Endothelial cell of umbilical vein (primary cell): ENCODE results near the gene VSIG4. TPM values are rescaled to one million over a fixed set of nuclear protein-coding genes. Genes with fewer than 3 reads are reported as not detected.

ENCODE experiments used
- BruUV-seq: library from RNA; stranded (reverse); fragments of 400-500 nt; replicated peaks from 2 replicates; lab custom pipeline; 2021; lab: Mats Ljungman, UMichigan
- CTCF ChIA-PET: fragments of 300-600, 350-600 bp; sonication (Branson Sonifier 250); formaldehyde crosslinking; loops from one replicate; lab custom pipeline; 2021; ENCODE audit warnings: antibody characterized with exemption, inconsistent platforms; lab: Charles Lee
- POLR2A ChIA-PET: fragments of 300-600, 350-600 bp; sonication (Branson Sonifier 250); formaldehyde crosslinking; loops from one replicate; lab custom pipeline; 2021; ENCODE audit warnings: antibody characterized with exemption, inconsistent platforms; lab: Charles Lee
- DNase-seq: peaks from one replicate; pipeline ENCODE4 v3.0.0-alpha.2; 2011; ENCODE audit warnings: low read depth, low spot score
- FAIRE-seq: peaks from 2 replicates; lab custom pipeline; 2011; peaks lifted over from hg19 to GRCh38; lab: Jason Lieb, UNC
- H2AFZ ChIP-seq: 2 replicates; pipeline ENCODE4 v1.6.0; 2012; ENCODE audit warnings: low read depth, low read length, control low read depth, inconsistent platforms
- H3K27ac ChIP-seq: 2 replicates; pipeline ENCODE4 v1.5.1; 2011; ENCODE audit warnings: low read depth, mild to moderate bottlenecking, control low read depth, low read length, moderate library complexity; ENCODE audit not compliant: insufficient read depth
- H3K27me3 ChIP-seq, 2 experiments: 2 replicates each; pipeline versions ENCODE4 v1.6.0 to v1.6.1; 2011; ENCODE audit warnings: low read length in 2 of 2, mixed read lengths in 1 of 2; ENCODE audit not compliant: control insufficient read depth in 2 of 2, insufficient read depth in 2 of 2
- H3K36me3 ChIP-seq, 2 experiments: 2 replicates in 1 of 2; 3 replicates in 1 of 2; pipeline ENCODE4 v1.5.1; 2011; ENCODE audit warnings: low read length in 2 of 2, mild to moderate bottlenecking in 1 of 2, moderate library complexity in 1 of 2; ENCODE audit not compliant: control insufficient read depth in 2 of 2, insufficient read depth in 2 of 2; ENCODE audit errors: extremely low read depth in 1 of 2
- H3K4me1 ChIP-seq: 3 replicates; pipeline ENCODE4 v1.5.1; 2011; ENCODE audit warnings: mild to moderate bottlenecking, low read length; ENCODE audit not compliant: control insufficient read depth, insufficient read depth; ENCODE audit errors: extremely low read depth
- H3K4me2 ChIP-seq: 2 replicates; pipeline ENCODE4 v1.6.1; 2011; ENCODE audit warnings: low read length, control low read depth, mixed read lengths; ENCODE audit not compliant: insufficient read depth
- H3K4me3 ChIP-seq, 3 experiments: fragments of 200-600 bp in 1 of 3; sonication (generic), shearing (Covaris generic) in 1 of 3; replicated peaks in 1 of 3; 2 replicates each; pipeline ENCODE4 v1.5.1; 2011 to 2016; ENCODE audit warnings: control low read depth in 3 of 3, low read length in 3 of 3, mild to moderate bottlenecking in 2 of 3, inconsistent platforms in 1 of 3, low read depth in 1 of 3, moderate library complexity in 1 of 3; ENCODE audit not compliant: insufficient read depth in 1 of 3
- H3K79me2 ChIP-seq: 2 replicates; pipeline ENCODE4 v1.6.0; 2012; ENCODE audit warnings: low read length, inconsistent platforms; ENCODE audit not compliant: control insufficient read depth, insufficient read depth
- H3K9ac ChIP-seq: replicated peaks from 2 replicates; pipeline ENCODE3; 2011; ENCODE audit warnings: low read length, control low read depth; ENCODE audit not compliant: insufficient read depth; ENCODE audit errors: extremely low read depth
- H3K9me1 ChIP-seq: replicated peaks from 3 replicates; pipeline ENCODE4 v1.6.0; 2011; ENCODE audit warnings: mild to moderate bottlenecking, low read length; ENCODE audit not compliant: control insufficient read depth, insufficient read depth; ENCODE audit errors: extremely low read depth
- H3K9me3 ChIP-seq: replicated peaks from 2 replicates; pipeline ENCODE4 v1.5.1; 2012; ENCODE audit warnings: low read length, inconsistent platforms; ENCODE audit not compliant: control insufficient read depth, insufficient read depth
- H4K20me1 ChIP-seq: replicated peaks from 2 replicates; pipeline ENCODE3; 2011; ENCODE audit warnings: mild to moderate bottlenecking, low read length; ENCODE audit not compliant: control insufficient read depth, insufficient read depth; ENCODE audit errors: extremely low read depth
- EZH2 ChIP-seq: IDR thresholded peaks from 2 replicates; pipeline ENCODE4 v1.6.1; 2012; ENCODE audit warnings: borderline replicate concordance, low read depth, mild to moderate bottlenecking, moderate library complexity, low read length, inconsistent platforms; ENCODE audit not compliant: severe bottlenecking
- FOS ChIP-seq: IDR thresholded peaks from 2 replicates; pipeline ENCODE4 v1.6.1; 2011; ENCODE audit warnings: mild to moderate bottlenecking, low read length, moderate library complexity, borderline replicate concordance; ENCODE audit not compliant: insufficient read depth
- GATA2 ChIP-seq: IDR thresholded peaks from 2 replicates; pipeline ENCODE4 v1.7.0; 2011; ENCODE audit warnings: low read depth, mild to moderate bottlenecking, moderate library complexity, mixed read lengths, low read length; ENCODE audit not compliant: insufficient read length, insufficient read depth
- JUN ChIP-seq: IDR thresholded peaks from 2 replicates; pipeline ENCODE4 v1.6.1; 2011; ENCODE audit warnings: borderline replicate concordance, low read depth; ENCODE audit not compliant: insufficient read length, insufficient read depth
- MYC ChIP-seq: IDR thresholded peaks from one replicate; pipeline ENCODE4 v1.6.1; 2011; ENCODE audit warnings: mild to moderate bottlenecking, low read depth, low read length
- POLR2A ChIP-seq: IDR thresholded peaks from 2 replicates; pipeline ENCODE4 v1.6.1; 2012; ENCODE audit warnings: low read depth, mild to moderate bottlenecking, control low read depth, low read length
- POLR2AphosphoS5 ChIP-seq: IDR thresholded peaks from 2 replicates; pipeline ENCODE4 v1.6.1; 2012; ENCODE audit warnings: low read depth, mild to moderate bottlenecking, control low read depth, low read length, moderate library complexity; ENCODE audit not compliant: insufficient read depth
- dilution Hi-C: fragments of 300-500 bp; cut with MboI; formaldehyde crosslinking; loops from one replicate; pipeline ENCODE4 v1.15.0; 2019; ENCODE audit warnings: low sequenced_read_pairs; ENCODE audit not compliant: extremely low pct_ligation_motif_present
- intact Hi-C: fragments of 100-400 bp; cut with micrococcal nuclease; formaldehyde crosslinking; loops from one replicate; pipeline ENCODE4 v1.10.0; 2022
- polyA plus RNA-seq, 4 experiments: library from polyadenylated mRNA; depleted of rRNA in 3 of 4; stranded (reverse) in 3 of 4; unstranded in 1 of 4; fragments of >200 nt; gene quantifications; 2 replicates each; pipeline versions ENCODE4 v1.2.1 to v1.2.3, GENCODE V29; 2011 to 2012; ENCODE audit warnings: missing spikeins in 1 of 4
- total RNA-seq: library from RNA; stranded (reverse); gene quantifications from 2 replicates; pipeline ENCODE4 v1.2.3, GENCODE V29; 2021
- TF ChIP-seq, protein P1 (sequence below): IDR thresholded peaks from 2 replicates; pipeline ENCODE4 v1.6.1; 2011; ENCODE audit not compliant: insufficient read depth, insufficient read length
- TF ChIP-seq, protein P2 (sequence below), 2 donors: IDR thresholded peaks; 1 replicate in 1 of 2; 2 replicates in 1 of 2; pipeline ENCODE4 v1.5.1; 2011; ENCODE audit warnings: low read length in 2 of 2, mild to moderate bottlenecking in 2 of 2, moderate library complexity in 2 of 2, control low read depth in 1 of 2, inconsistent platforms in 1 of 2, low read depth in 1 of 2; ENCODE audit not compliant: insufficient read depth in 1 of 2; ENCODE audit errors: extremely low read depth in 1 of 2

Gene VSIG4
- total and polyA plus RNA-seq, 2 donors (not counting 3 experiments of a cell fraction or from before 2014, with no cell fraction given), result not detected

DNA sequence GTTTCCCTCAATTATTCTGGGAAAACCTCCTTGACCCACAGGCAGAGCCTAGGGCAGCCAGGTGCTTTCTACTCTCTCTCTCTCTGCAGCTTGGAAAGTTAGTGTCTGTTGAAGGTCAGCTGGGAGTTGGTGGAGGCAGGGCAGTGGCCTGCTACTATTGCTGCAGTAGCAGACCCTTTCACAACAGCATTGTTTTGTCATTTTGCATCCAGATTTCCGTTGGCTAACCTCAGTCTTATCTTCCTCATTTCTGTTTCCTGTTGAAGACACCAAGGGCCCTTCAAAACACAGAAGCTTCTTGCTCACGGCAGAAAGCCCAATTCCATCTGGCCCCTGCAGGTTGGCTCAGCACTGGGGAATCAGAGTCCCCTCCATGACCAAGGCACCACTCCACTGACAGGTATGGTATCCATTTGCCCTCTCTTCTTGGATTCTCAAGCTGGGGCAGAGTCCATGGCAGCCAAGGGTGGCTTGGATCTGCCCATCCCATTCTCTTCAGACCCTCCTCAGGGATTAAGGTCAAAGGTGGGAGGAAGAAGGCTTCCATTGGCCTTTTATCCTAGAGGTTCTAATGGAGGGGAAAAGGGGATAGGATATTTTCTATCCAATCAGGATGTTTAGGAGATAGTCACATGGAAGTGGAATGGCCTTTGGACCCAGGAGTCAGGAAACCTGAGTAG, 24.6 kb downstream of the VSIG4 start:
- H2AFZ ChIP-seq, result no peak overlapping the region
- no peaks in the 10 kb centered on the region for H3K9me3 ChIP-seq
- H3K4me3 ChIP-seq, result no peak overlapping the region
- POLR2A ChIA-PET, result no interaction called here
- no peaks in the 10 kb centered on the region for H4K20me1 ChIP-seq
- H3K4me2 ChIP-seq, result no peak overlapping the region
- no peak for TF ChIP-seq MYC
- no peak for TF ChIP-seq JUN
- TF ChIP-seq, protein P1, sequence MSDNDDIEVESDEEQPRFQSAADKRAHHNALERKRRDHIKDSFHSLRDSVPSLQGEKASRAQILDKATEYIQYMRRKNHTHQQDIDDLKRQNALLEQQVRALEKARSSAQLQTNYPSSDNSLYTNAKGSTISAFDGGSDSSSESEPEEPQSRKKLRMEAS, result no peak
- TF ChIP-seq, protein P2, sequence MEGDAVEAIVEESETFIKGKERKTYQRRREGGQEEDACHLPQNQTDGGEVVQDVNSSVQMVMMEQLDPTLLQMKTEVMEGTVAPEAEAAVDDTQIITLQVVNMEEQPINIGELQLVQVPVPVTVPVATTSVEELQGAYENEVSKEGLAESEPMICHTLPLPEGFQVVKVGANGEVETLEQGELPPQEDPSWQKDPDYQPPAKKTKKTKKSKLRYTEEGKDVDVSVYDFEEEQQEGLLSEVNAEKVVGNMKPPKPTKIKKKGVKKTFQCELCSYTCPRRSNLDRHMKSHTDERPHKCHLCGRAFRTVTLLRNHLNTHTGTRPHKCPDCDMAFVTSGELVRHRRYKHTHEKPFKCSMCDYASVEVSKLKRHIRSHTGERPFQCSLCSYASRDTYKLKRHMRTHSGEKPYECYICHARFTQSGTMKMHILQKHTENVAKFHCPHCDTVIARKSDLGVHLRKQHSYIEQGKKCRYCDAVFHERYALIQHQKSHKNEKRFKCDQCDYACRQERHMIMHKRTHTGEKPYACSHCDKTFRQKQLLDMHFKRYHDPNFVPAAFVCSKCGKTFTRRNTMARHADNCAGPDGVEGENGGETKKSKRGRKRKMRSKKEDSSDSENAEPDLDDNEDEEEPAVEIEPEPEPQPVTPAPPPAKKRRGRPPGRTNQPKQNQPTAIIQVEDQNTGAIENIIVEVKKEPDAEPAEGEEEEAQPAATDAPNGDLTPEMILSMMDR (IDR thresholded peaks at IDR 0.05; ENCODE audit: extremely low read depth in 1 of 2, insufficient read depth in 1 of 2, low read depth in 1 of 2, low read length in 2 of 2), result no peak
- TF ChIP-seq GATA2, result no peak
- TF ChIP-seq FOS, result no peak
- no peak for TF ChIP-seq EZH2
- no peak for TF ChIP-seq POLR2A
- no peak for TF ChIP-seq POLR2AphosphoS5
- BruUV-seq, result no TSS peak
- no peak for FAIRE-seq
- H3K27ac ChIP-seq, result no peak overlapping the region
- H3K27me3 ChIP-seq, result no peaks in the 10 kb centered on the region
- H3K79me2 ChIP-seq, result no peaks in the 10 kb centered on the region
- H3K9ac ChIP-seq, result no peak overlapping the region
- intact Hi-C loops, result no loop called here
- CTCF ChIA-PET, result no interaction called here
- dilution Hi-C loops, result no loop called here
- no peaks in the 10 kb centered on the region for H3K36me3 ChIP-seq
- no peaks in the 10 kb centered on the region for H3K9me1 ChIP-seq
- DNase-seq, result no peak
- no peaks in the 10 kb centered on the region for H3K4me1 ChIP-seq
